NCI-H187 treated with DMSO at 0.1 percent for 48 hours (cell line): ENCODE measurements around the gene UBLCP1.

ENCODE experiments used
- DNase-seq: peaks from one replicate; lab custom pipeline; 2025; lab: John Stamatoyannopoulos, UW

UBLCP1 gene

GRCh38 chr5:159313197-159313596 is 50.1 kb downstream of the UBLCP1 start:
- no peak for DNase-seq

GRCh38 chr5:159316519-159317383 is 53.7 kb downstream of the UBLCP1 start:
- DNase-seq, result no peak

DNA sequence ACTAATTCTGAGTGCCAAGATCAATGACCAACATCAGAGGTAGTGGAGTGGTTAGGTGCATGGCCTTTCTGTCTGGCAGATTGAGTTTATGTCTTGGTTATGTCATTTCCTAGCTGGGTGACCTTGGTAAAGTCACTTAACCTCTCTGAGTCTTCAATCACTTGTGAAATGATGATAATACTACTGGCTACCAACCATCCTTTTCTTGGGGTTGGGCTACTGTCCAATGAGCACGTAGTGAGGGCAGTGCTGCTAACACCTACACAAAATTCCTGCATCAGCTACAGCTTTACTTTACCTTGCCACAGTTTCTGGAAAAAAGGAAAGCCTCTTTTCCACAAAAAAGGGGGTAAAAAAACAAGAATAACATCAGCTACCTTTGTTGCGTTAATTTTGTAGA is 54.8 kb downstream of the UBLCP1 start:
- no peak for DNase-seq

- DNase-seq, result no peak
These were observed 55.4 kb downstream of the UBLCP1 start for GRCh38 chr5:159318448-159318847.

- no peak for DNase-seq
These were observed 56.3 kb downstream of the UBLCP1 start for GRCh38 chr5:159319363-159319762.

DNA sequence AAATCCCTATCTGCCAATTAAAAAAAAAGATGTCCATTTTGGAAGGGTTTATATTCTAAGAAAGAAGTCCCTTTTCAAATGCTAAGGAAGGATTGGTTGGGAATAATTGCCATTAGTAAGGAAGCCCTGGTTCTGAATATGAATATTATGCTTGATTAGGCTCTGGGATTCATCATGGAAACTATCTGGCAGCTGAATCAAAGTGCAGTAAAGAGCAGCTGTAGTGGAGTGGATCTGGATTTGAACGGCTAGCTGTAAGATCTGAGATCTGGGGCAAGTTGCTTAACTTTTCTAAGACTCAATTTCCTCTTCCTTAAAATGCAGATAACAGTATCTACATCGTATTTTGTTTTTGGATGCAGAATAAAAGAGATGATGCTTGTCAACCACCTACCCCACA is 56.7 kb downstream of the UBLCP1 start:
- DNase-seq, result no peak

DNA sequence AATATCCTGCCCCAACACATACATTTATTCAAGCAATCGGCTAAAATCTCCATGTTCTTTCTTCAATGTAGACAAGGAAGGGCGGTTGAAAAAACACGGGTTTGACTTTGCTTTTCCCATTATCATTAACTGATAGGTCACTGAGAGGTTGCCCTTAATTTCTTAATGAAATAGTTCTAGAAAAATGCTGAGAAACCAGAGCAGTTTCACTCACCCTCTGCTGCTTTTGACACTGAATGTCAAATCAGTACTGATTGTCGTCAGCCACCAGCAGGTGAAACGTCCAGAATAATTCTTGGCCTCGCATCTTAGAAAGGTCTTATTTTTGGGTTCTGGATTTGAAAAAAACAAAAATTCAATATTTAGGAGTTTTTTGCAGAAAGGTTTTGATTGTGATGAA is 59.1 kb downstream of the UBLCP1 start:
- no peak for DNase-seq

GRCh38 chr5:159324102-159324755 is 61.1 kb downstream of the UBLCP1 start:
- no peak for DNase-seq

DNA sequence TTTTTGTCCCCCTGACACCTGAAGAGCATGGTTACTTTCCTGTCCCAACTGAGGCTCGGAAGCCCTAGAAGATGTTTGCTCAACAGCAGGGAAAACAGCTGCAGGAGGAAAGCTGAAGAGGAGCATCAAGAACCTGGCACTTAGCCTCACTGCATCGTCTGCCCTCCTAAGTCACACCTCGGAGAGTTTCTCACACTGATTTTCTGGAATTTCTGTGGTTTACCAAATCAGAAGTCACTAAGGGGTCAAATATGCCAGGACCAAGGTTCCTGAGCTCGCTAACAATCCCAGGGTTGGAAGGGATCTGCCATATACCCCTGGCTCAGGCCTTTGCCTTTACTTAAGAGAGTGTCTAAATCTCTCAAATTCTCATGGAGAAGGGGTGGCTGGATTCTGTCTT is 61.9 kb downstream of the UBLCP1 start:
- DNase-seq, result no peak

DNA sequence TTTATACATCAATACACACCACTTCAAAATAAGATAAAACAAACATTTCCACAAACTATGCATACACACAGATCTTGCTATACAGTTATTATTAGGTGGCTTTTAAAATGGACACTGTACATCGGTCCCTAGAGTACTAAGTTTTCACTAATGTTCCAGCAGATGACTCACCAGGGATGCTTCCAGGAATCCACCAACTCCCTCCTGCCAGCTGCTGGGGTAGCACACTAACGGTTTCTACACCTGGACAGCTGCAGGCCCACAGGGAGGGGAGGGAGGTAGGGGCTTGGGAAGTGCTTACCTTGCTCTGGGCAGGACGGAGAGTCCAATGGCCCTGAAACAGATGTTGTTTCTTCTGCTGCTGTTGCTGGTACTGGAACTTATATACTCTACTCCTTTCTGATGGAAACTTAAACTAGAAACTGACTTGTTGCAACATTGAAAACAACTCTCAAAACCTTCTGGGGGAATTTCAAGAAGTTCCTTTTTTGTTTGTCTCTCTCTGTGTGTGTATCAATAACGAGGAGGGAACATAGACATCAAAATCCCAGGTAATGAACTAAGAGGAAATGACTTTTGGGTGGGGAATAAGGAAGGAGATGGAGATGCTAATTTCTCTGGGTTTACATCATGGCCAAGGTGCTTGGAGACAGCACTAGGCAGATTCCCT is 67.2 kb downstream of the UBLCP1 start, which contains the start of gene IL12B:
IL12B (minus strand) TSS at position 357 of the 670 bp plus-strand sequence. CDS start 3,705 bp downstream, outside the sequence.
- DNase-seq, result no peak

- no peak for DNase-seq
These were observed 68.2 kb downstream of the UBLCP1 start for GRCh38 chr5:159331093-159331973.

DNA sequence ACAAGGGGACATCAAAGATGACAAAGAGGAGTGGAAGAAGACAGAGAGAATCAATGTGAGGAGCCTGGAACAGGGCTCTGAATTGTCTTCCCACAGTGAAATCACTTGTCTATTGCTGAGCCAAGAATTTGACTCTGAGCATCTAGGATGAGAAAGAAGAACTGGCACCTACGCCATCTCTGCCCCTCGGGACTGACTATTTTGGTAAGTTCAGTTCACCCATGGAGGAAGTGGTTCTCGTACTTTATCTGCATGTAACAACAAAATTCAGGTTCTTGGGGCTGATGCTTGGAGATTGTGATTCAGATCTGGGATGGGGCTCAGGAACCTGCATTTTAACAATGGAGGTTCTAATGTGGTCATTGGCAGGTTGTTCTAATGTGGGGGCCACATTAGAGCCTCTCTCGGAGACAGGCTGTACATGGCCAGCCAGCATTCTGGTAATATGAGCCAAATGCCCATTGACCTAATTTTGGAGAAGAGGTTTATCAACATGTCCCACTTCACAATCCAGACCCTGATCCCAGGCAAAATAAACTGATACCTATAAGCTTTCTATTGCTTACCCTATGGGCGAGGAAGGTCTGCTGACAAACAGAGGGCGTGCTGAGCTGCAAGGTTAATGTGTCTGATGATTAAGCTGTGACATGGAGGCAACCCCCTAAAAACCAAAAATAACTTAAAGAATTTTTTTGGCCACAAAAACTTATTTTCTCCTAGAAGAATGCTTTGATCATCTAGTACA is 69.9 kb downstream of the UBLCP1 start:
- no peak for DNase-seq

DNA sequence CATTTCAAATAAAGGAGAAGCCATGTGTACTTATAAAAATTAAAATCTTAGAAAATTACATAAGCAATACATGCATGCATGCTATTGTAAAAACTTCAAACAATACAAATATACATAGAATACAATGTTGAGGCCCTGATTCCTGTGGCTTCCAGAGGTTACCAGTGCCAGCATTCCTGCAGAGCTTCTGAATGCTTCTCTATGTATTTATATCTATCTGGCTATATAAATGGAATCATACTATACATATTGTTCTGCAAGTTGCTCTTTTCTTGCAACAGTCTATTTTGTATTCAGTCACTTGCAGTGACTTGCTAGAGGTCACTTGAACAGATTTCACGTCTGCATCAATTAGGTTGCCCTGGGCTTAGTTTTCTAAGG is 70.4 kb downstream of the UBLCP1 start:
- no peak for DNase-seq
